Hepatocyte (in vitro differentiated cells): ENCODE measurements around the gene GSTM5. TPM values are rescaled to one million over a fixed set of nuclear protein-coding genes. Genes with fewer than 3 reads are reported as not detected.

Experiments
- DNase-seq: peaks from one replicate; pipeline ENCODE4 v3.0.0-alpha.2; 2016; ENCODE audit warnings: low spot score
- H2AFZ ChIP-seq: fragments of 200-600 bp; sonication (generic); 2 replicates; pipeline ENCODE4 v1.6.0; 2016; ENCODE audit warnings: antibody characterized with exemption, mild to moderate bottlenecking
- H3K27ac ChIP-seq: fragments of 200-600 bp; sonication (generic); 2 replicates; pipeline ENCODE4 v1.5.1; 2016; ENCODE audit warnings: mild to moderate bottlenecking
- H3K27me3 ChIP-seq: fragments of 200-600 bp; sonication (generic); 2 replicates; pipeline ENCODE4 v1.6.1; 2016
- H3K36me3 ChIP-seq: fragments of 200-600 bp; sonication (generic); replicated peaks from 2 replicates; pipeline ENCODE4 v1.5.1; 2016; ENCODE audit warnings: low read depth; ENCODE audit not compliant: insufficient read depth
- H3K4me1 ChIP-seq: fragments of 200-600 bp; sonication (generic); 2 replicates; pipeline ENCODE4 v1.5.1; 2016; ENCODE audit warnings: mild to moderate bottlenecking, moderate library complexity; ENCODE audit not compliant: insufficient read depth
- H3K4me2 ChIP-seq: fragments of 200-600 bp; sonication (generic); 2 replicates; pipeline ENCODE4 v1.6.0; 2016
- H3K4me3 ChIP-seq: fragments of 200-600 bp; sonication (generic); 2 replicates; pipeline ENCODE4 v1.5.1; 2016; ENCODE audit warnings: mild to moderate bottlenecking
- H3K79me2 ChIP-seq: fragments of 200-600 bp; sonication (generic); 2 replicates; pipeline ENCODE4 v1.6.0; 2017; ENCODE audit warnings: mild to moderate bottlenecking
- H3K9me2 ChIP-seq: fragments of 200-600 bp; sonication (generic); replicated peaks from 2 replicates; pipeline ENCODE4 v1.6.0; 2017; ENCODE audit warnings: mild to moderate bottlenecking; ENCODE audit not compliant: insufficient read depth
- H3K9me3 ChIP-seq: fragments of 200-600 bp; sonication (generic); 2 replicates; pipeline ENCODE4 v1.5.1; 2016; ENCODE audit warnings: low read depth, mild to moderate bottlenecking
- H4K20me1 ChIP-seq: fragments of 200-600 bp; sonication (generic); 2 replicates; pipeline ENCODE4 v1.6.0; 2016; ENCODE audit warnings: mild to moderate bottlenecking; ENCODE audit not compliant: insufficient read depth, poor library complexity, severe bottlenecking
- CTCF ChIP-seq: fragments of 200-600 bp; sonication (generic); IDR thresholded peaks from 2 replicates; pipeline ENCODE4 v1.5.1; 2016; ENCODE audit warnings: antibody characterized with exemption, mild to moderate bottlenecking; ENCODE audit not compliant: poor library complexity
- EZH2 ChIP-seq: fragments of 200-600 bp; sonication (generic); IDR thresholded peaks from 2 replicates; pipeline ENCODE4 v1.6.1; 2016; ENCODE audit warnings: antibody characterized with exemption, mild to moderate bottlenecking, borderline replicate concordance
- EZH2phosphoT487 ChIP-seq: fragments of 200-600 bp; sonication (generic); IDR thresholded peaks from one replicate; pipeline ENCODE4 v1.6.1; 2018; ENCODE audit warnings: antibody characterized with exemption, mild to moderate bottlenecking, low read depth, moderate library complexity; ENCODE audit not compliant: unreplicated experiment, severe bottlenecking
- WGBS: methylation state at CpG from one replicate; pipeline ENCODE4 v1.1.6; 2016; ENCODE audit warnings: low lambda C conversion rate; ENCODE audit errors: missing lambda C conversion rate; 5-methylcytosine and 5-hydroxymethylcytosine counted together
- polyA plus RNA-seq: library from polyadenylated mRNA; unstranded; fragments of >200 nt; fragmentation: Nextera tagmentation; extraction: Ambion mirVana; gene quantifications from 2 replicates; pipeline ENCODE4 v1.2.1, GENCODE V29; 2016
- total RNA-seq: library from RNA; depleted of rRNA; stranded (reverse); fragments of >200 nt; gene quantifications from 2 replicates; pipeline ENCODE4 v1.2.3, GENCODE V29; 2014

GSTM5 gene
- total and polyA plus RNA-seq, 2 experiments from 2014 or later: 1.2 to 3.0 TPM

DNA sequence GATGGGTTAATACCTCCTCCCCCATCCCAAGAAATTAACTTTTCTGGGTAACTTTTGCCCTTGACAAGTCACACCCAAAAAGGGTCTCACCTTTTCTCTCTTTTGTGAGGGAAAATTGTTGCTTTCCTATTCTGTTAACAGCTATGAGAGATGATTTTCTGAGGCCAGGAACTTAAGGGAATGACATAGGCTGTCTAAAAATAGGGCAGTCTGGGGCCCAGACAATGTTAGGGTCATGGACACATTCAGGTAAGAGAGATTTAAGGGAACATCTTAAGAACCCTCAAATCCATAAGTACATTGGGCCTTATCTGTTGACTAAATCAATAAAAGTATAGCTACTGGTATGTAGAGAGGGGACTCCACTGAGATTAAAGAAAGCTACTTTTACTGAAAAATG lies 37.2 kb downstream of the GSTM5 start:
- no peaks in the 10 kb centered on the region for H3K9me2 ChIP-seq
- no peaks in the 10 kb centered on the region for H3K27me3 ChIP-seq
- H3K4me2 ChIP-seq: no peak overlapping the region
- no peaks in the 10 kb centered on the region for H4K20me1 ChIP-seq
- H3K4me3 ChIP-seq: no peak overlapping the region
- H3K27ac ChIP-seq: no peak overlapping the region
- no peaks in the 10 kb centered on the region for H3K4me1 ChIP-seq
- no peak overlapping the region for H2AFZ ChIP-seq
- no peaks in the 10 kb centered on the region for H3K79me2 ChIP-seq
- no peak for DNase-seq
- no peaks in the 10 kb centered on the region for H3K36me3 ChIP-seq
- TF ChIP-seq EZH2 (no peak), CTCF (no peak), EZH2phosphoT487 (no peak)
- no peaks in the 10 kb centered on the region for H3K9me3 ChIP-seq

GRCh38 chr1:109750241-109750882 lies 38.3 kb downstream of the GSTM5 start:
- Histone ChIP-seq H3K27me3 (no peaks in the 10 kb centered on the region), H3K36me3 (no peaks in the 10 kb centered on the region), H4K20me1 (no peaks in the 10 kb centered on the region), H3K4me3 (no peak overlapping the region), H3K27ac (no peak overlapping the region), H3K79me2 (no peaks in the 10 kb centered on the region), H2AFZ (no peak overlapping the region), H3K9me3 (no peaks in the 10 kb centered on the region), H3K4me2 (no peak overlapping the region), H3K4me1 (no peaks in the 10 kb centered on the region), H3K9me2 (no peaks in the 10 kb centered on the region)
- 90% methylated on average over 11 of the region's 11 CpGs for WGBS
- no peak for DNase-seq
- TF ChIP-seq CTCF (no peak), EZH2phosphoT487 (no peak)

GRCh38 chr1:109750920-109751319 lies 38.9 kb downstream of the GSTM5 start:
- Histone ChIP-seq H3K79me2 (no peaks in the 10 kb centered on the region), H3K4me3 (no peak overlapping the region), H3K27ac (no peak overlapping the region), H3K9me2 (no peaks in the 10 kb centered on the region), H3K27me3 (no peaks in the 10 kb centered on the region), H3K4me1 (no peaks in the 10 kb centered on the region), H2AFZ (no peak overlapping the region), H4K20me1 (no peaks in the 10 kb centered on the region), H3K9me3 (no peaks in the 10 kb centered on the region), H3K4me2 (no peak overlapping the region), H3K36me3 (no peaks in the 10 kb centered on the region)
- WGBS: 92% methylated on average over 6 of the region's 6 CpGs
- no peak for DNase-seq
- no peak for TF ChIP-seq EZH2
- TF ChIP-seq CTCF: no peak
- no peak for TF ChIP-seq EZH2phosphoT487
